BE2C (cell line): ENCODE data around the gene CEP55.

Experiments
- DNase-seq: peaks from one replicate; pipeline ENCODE4 v3.0.0-alpha.2; 2020
- H3K27me3 ChIP-seq: fragments of 250-450 bp; sonication (Bioruptor Pico); 2 replicates; pipeline ENCODE4 v1.5.1; 2020; ENCODE audit warnings: mild to moderate bottlenecking
- H3K36me3 ChIP-seq: fragments of 250-450 bp; sonication (Bioruptor Pico); 2 replicates; pipeline ENCODE4 v1.5.1; 2020; ENCODE audit warnings: mild to moderate bottlenecking
- H3K4me1 ChIP-seq: fragments of 250-450 bp; sonication (Bioruptor Pico); 2 replicates; pipeline ENCODE4 v1.5.1; 2020
- H3K4me3 ChIP-seq: 2 replicates; pipeline ENCODE4 v1.5.1; 2011; ENCODE audit warnings: low read depth, low read length
- H3K9me3 ChIP-seq: fragments of 250-450 bp; sonication (Bioruptor Pico); 2 replicates; pipeline ENCODE4 v1.5.1; 2020
- TF ChIP-seq, protein P1 (sequence below): IDR thresholded peaks from 2 replicates; pipeline ENCODE4 v1.5.1; 2012; ENCODE audit warnings: mild to moderate bottlenecking, low read depth, low read length

CEP55 gene

DNA sequence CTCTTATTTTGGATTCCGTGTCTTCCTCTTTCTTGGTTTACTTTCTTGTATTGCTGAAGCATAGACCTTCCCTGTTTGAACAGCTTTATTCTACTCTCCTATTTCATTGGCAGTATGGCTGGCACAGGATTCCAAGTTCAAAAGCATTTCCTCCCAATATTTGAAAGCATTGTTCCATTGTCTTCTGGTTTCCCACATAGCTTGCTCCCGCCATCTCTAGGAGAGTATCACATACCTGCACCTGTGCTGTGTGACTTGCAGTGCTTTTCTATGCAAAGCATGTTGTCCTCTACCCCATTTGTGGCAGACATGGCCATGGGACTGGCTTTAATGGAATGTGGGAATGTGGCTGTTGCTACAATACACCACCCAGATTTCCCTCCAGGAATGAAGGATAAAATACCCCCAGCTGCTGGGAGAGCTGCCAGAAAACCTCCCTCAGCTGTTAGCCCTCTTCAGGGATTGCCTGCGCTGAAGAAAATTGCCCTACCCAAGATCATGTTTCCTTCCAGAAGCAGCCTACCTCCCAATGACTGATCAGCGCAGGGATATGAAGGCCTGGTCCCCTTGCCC, 7.4 kb upstream of the CEP55 start:
- Histone ChIP-seq H3K36me3 (no peaks in the 10 kb centered on the region), H3K4me1 (no peaks in the 10 kb centered on the region), H3K4me3 (no peak overlapping the region), H3K27me3 (no peaks in the 10 kb centered on the region), H3K9me3 (no peaks in the 10 kb centered on the region)
- no peak for DNase-seq
- TF ChIP-seq, protein P1, sequence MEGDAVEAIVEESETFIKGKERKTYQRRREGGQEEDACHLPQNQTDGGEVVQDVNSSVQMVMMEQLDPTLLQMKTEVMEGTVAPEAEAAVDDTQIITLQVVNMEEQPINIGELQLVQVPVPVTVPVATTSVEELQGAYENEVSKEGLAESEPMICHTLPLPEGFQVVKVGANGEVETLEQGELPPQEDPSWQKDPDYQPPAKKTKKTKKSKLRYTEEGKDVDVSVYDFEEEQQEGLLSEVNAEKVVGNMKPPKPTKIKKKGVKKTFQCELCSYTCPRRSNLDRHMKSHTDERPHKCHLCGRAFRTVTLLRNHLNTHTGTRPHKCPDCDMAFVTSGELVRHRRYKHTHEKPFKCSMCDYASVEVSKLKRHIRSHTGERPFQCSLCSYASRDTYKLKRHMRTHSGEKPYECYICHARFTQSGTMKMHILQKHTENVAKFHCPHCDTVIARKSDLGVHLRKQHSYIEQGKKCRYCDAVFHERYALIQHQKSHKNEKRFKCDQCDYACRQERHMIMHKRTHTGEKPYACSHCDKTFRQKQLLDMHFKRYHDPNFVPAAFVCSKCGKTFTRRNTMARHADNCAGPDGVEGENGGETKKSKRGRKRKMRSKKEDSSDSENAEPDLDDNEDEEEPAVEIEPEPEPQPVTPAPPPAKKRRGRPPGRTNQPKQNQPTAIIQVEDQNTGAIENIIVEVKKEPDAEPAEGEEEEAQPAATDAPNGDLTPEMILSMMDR: no peak

GRCh38 chr10:93491602-93492121, 4.8 kb upstream of the CEP55 start:
- no peak overlapping the region for H3K4me3 ChIP-seq
- no peaks in the 10 kb centered on the region for H3K27me3 ChIP-seq
- no peaks in the 10 kb centered on the region for H3K36me3 ChIP-seq
- TF ChIP-seq, protein P1: no peak
- H3K4me1 ChIP-seq: 0 out of 2 replicates have a peak, but pooled peaks cover 4% of the 10 kb centered on the region
- DNase-seq: no peak
- H3K9me3 ChIP-seq: no peaks in the 10 kb centered on the region

- H3K36me3 ChIP-seq: no peaks in the 10 kb centered on the region
- H3K27me3 ChIP-seq: no peaks in the 10 kb centered on the region
- no peaks in the 10 kb centered on the region for H3K9me3 ChIP-seq
- DNase-seq: no peak
- 0 out of 2 replicates have a peak, but pooled peaks cover 4% of the 10 kb centered on the region for H3K4me1 ChIP-seq
- TF ChIP-seq, protein P1: no peak
- no peak overlapping the region for H3K4me3 ChIP-seq
Observed at GRCh38 chr10:93493162-93493561, 3.2 kb upstream of the CEP55 start.

DNA sequence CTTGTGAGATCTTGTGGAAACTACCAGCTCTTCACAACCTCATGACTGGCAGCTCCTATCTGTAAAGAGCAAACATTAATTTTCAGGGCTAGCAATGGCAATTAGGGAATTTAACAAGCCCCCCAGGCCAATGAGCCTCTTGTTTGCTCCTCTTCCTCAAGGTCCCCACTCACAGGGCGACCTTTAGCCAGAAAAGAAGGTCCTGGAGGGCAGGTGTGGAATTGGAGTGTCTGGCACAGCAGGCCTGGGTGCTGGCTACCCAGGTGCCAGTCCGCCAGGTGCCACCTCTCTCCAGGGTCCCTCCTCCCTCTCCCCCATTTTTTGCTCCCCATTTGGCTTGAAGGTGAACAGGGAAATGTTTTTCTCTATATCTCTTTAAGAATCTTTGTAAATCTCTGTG, 1.9 kb upstream of the CEP55 start:
- H3K4me3 ChIP-seq: no peak overlapping the region
- 0 out of 2 replicates have a peak, but pooled peaks cover 4% of the 10 kb centered on the region for H3K4me1 ChIP-seq
- TF ChIP-seq, protein P1: no peak
- DNase-seq: no peak
- H3K27me3 ChIP-seq: no peaks in the 10 kb centered on the region
- H3K9me3 ChIP-seq: no peaks in the 10 kb centered on the region
- H3K36me3 ChIP-seq: no peaks in the 10 kb centered on the region

DNA sequence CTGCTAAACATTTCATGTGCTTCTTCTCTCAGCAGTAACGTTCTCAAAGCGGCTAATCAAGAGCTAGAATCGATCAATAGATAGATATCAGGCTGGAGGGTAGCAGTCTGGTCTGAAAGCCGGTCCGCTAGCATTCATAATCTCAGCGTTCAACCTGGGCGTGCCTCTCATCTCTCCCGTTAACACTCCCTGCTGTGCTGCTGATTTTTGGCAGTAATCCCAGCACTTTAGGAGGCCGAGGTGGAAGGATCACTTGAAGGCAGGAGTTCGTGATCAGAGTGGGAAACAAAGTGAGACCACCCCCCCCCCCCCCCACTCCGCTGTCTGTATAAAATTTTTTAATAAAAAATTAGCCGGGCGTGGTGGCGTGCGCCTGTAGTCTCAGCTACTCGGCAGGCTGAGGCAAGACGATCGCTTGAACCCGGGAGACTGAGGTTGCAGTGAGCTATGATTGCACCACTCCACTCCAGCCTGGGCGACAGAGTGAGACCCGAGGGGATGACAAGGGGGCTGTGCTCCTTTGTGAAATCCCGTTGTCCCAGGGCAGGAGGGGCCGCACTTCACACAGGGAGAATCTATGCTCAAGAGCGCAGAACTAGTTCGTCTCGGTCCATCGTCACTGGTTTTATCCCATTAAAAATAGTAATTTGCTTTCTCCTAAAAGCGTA, 624 bp upstream of the CEP55 start:
- Histone ChIP-seq H3K9me3 (no peaks in the 10 kb centered on the region), H3K36me3 (no peaks in the 10 kb centered on the region), H3K4me1 (0 out of 2 replicates have a peak, but pooled peaks cover 4% of the 10 kb centered on the region), H3K27me3 (no peaks in the 10 kb centered on the region), H3K4me3 (peak overlapping the region; percentile 86)
- peak; percentile 21 for DNase-seq
- TF ChIP-seq, protein P1: no peak

DNA sequence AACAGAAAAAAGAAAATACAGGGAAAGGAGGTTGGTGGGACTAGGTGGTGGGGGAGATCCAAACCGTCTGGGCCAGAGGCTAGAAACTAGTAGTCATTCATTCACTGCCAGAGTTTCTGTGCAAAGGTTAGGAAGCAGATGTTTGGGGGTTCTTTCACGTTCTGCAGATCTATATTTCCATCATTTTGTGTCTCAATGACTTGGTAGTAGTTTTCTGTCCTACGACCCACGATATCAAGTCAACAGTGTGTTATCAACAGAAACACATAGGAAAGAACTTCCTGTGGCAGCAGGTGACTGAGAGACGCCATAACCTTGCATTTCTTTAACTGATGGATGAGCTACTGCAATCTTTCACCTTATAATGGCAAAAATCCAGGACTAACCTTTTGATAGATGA, 1.8 kb downstream of the CEP55 start:
- TF ChIP-seq, protein P1: no peak
- Histone ChIP-seq H3K4me3 (no peak overlapping the region), H3K36me3 (no peaks in the 10 kb centered on the region), H3K27me3 (no peaks in the 10 kb centered on the region), H3K9me3 (no peaks in the 10 kb centered on the region), H3K4me1 (0 out of 2 replicates have a peak, but pooled peaks cover 4% of the 10 kb centered on the region)
- DNase-seq: no peak
